Transverse colon (tissue), 4 donors: ENCODE measurements around the gene ALKBH7.

Source experiments
- CTCF ChIP-seq, 5 experiments: fragments of 200-600 bp in 3 of 5; fragments of 450-650 bp in 2 of 5; sonication (generic) in 3 of 5; IDR thresholded peaks; 1 replicate in 2 of 5; 2 replicates in 3 of 5; pipeline ENCODE4 v1.5.1; 2016 to 2017; ENCODE audit warnings: antibody characterized with exemption in 5 of 5, inconsistent platforms in 3 of 5, mild to moderate bottlenecking in 2 of 5, moderate library complexity in 1 of 5
- EP300 ChIP-seq: sonication (generic); formaldehyde crosslinking; IDR thresholded peaks from one replicate; pipeline ENCODE4 v1.6.1; 2017; ENCODE audit warnings: antibody characterized with exemption, low read depth
- POLR2A ChIP-seq: fragments of 450-650 bp; IDR thresholded peaks from one replicate; pipeline ENCODE4 v1.6.1; 2016; ENCODE audit warnings: antibody characterized with exemption, mild to moderate bottlenecking, moderate library complexity
- POLR2AphosphoS5 ChIP-seq, 3 donors: sonication (generic); formaldehyde crosslinking; IDR thresholded peaks; one replicate each; pipeline ENCODE4 v1.6.1; 2016; ENCODE audit warnings: antibody characterized with exemption in 3 of 3

DNA sequence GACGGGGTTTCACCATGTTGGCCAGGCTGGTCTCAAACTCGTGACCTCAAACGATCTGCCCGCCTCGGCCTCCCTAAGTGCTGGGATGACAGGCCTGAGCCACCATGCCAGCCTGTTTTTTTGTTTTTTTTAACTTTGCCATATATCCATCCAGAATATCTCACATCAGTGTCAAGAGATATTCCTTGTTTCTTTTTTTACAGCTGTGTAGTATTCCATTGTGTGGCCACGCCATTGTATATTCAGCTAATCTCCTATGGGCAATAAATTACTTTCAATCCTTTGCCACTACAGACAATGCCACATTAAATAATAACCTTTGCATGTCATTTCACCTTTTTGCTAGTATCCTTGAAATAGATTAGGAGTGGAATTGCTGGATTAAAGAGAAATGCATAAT lies 36.8 kb downstream of the ALKBH7 start:
- TF ChIP-seq POLR2AphosphoS5 (IDR thresholded peaks at IDR 0.05) (no peak), CTCF (IDR thresholded peaks at IDR 0.05) (no peak), POLR2A (no peak), EP300 (no peak)
